Left lung (tissue), 10 donors: ENCODE results near the gene FGF18. TPM values are rescaled to one million over a fixed set of nuclear protein-coding genes. Genes with fewer than 3 reads are reported as not detected.

Experiments used
- ATAC-seq: fragments of 200-7000 bp; cut with Tn5 transposase; one replicate; pipeline ENCODE4 v1.9.1; 2020; ENCODE audit warnings: moderate library complexity
- DNase-seq, 4 donors: peaks; one replicate each; pipeline ENCODE4 v3.0.0-alpha.2; 2013 to 2020
- H3K27ac ChIP-seq, 2 donors: fragments of 200-600 bp; sonication (generic) in 1 of 2; one replicate each; pipeline versions ENCODE4 v1.5.0 to v1.8.0; 2020 to 2021
- H3K27me3 ChIP-seq, 2 donors: fragments of 200-600 bp; sonication (generic) in 1 of 2; one replicate each; pipeline versions ENCODE4 v1.5.0 to v1.8.0; 2020 to 2021
- H3K36me3 ChIP-seq, 2 donors: fragments of 200-600 bp; sonication (generic) in 1 of 2; one replicate each; pipeline versions ENCODE4 v1.5.0 to v1.8.0; 2020 to 2021
- H3K4me1 ChIP-seq, 2 donors: fragments of 200-600 bp; one replicate each; pipeline ENCODE4 v1.8.0; 2021
- H3K4me3 ChIP-seq, 2 donors: fragments of 200-600 bp; sonication (generic) in 1 of 2; one replicate each; pipeline versions ENCODE4 v1.5.0 to v1.8.0; 2020 to 2021; ENCODE audit warnings: mild to moderate bottlenecking in 1 of 2
- H3K9me3 ChIP-seq, 2 donors: fragments of 200-600 bp; sonication (generic) in 1 of 2; one replicate each; pipeline versions ENCODE4 v1.5.0 to v1.8.0; 2020 to 2021
- intact Hi-C, 2 donors: fragments of 100-400 bp; cut with DNase I; formaldehyde crosslinking; loops; one replicate each; pipeline versions ENCODE4 v1.11.2 to v1.14.2; 2022
- polyA plus RNA-seq, 6 donors: library from polyadenylated mRNA; unstranded; fragments of 120-200 nt; gene quantifications; one replicate each; pipeline ENCODE4 v1.2.1, GENCODE V29; 2013; ENCODE audit not compliant: insufficient read length in 6 of 6
- total RNA-seq, 2 donors: library from RNA; stranded (reverse); fragmentation: NEBNext Ultra II Directional; extraction: Animal tissue kit (Norgen Biotek cat#: 25700); gene quantifications; one replicate each; pipeline ENCODE4 v1.2.1, GENCODE V29; 2021
- TF ChIP-seq, protein P1 (sequence below), 2 donors: fragments of 200-600 bp; sonication (generic) in 1 of 2; IDR thresholded peaks; one replicate each; pipeline versions ENCODE4 v1.5.0 to v1.8.0; 2021; ENCODE audit warnings: antibody characterized with exemption in 2 of 2
- donor health status: DM: no; HTN: yes; CAD: no.
- donor health status: DM: no; HTN: no; CAD: no.

The FGF18 gene
- total and polyA plus RNA-seq, 8 donors, result 2.3 to 12.2 (median 5.9) TPM

DNA sequence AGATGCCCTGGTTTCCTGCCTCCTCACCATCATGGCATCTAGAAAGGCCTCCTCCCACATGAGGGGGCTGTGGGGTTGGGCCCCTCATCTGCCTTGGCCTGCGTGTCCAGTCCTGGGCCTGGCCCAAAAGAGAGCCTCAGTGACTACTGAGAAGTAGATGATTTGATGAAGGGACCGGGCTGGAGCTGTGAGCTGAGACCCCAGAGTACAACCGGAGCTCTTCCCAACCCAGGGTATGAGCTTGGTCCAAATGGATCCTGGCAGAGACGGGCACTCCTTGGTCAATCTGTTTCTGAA lies 62.9 kb downstream of the FGF18 start:
- Histone ChIP-seq H3K27ac (no peak overlapping the region), H3K27me3 (no peaks in the 10 kb centered on the region), H3K4me3 (no peak overlapping the region), H3K36me3 (no peaks in the 10 kb centered on the region), H3K4me1 (no peaks in the 10 kb centered on the region), H3K9me3 (no peaks in the 10 kb centered on the region)
- DNase-seq (no peak), ATAC-seq (no peak)
- TF ChIP-seq, protein P1, sequence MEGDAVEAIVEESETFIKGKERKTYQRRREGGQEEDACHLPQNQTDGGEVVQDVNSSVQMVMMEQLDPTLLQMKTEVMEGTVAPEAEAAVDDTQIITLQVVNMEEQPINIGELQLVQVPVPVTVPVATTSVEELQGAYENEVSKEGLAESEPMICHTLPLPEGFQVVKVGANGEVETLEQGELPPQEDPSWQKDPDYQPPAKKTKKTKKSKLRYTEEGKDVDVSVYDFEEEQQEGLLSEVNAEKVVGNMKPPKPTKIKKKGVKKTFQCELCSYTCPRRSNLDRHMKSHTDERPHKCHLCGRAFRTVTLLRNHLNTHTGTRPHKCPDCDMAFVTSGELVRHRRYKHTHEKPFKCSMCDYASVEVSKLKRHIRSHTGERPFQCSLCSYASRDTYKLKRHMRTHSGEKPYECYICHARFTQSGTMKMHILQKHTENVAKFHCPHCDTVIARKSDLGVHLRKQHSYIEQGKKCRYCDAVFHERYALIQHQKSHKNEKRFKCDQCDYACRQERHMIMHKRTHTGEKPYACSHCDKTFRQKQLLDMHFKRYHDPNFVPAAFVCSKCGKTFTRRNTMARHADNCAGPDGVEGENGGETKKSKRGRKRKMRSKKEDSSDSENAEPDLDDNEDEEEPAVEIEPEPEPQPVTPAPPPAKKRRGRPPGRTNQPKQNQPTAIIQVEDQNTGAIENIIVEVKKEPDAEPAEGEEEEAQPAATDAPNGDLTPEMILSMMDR (IDR thresholded peaks at IDR 0.05), result no peak
- intact Hi-C loops, result no loop called here

DNA sequence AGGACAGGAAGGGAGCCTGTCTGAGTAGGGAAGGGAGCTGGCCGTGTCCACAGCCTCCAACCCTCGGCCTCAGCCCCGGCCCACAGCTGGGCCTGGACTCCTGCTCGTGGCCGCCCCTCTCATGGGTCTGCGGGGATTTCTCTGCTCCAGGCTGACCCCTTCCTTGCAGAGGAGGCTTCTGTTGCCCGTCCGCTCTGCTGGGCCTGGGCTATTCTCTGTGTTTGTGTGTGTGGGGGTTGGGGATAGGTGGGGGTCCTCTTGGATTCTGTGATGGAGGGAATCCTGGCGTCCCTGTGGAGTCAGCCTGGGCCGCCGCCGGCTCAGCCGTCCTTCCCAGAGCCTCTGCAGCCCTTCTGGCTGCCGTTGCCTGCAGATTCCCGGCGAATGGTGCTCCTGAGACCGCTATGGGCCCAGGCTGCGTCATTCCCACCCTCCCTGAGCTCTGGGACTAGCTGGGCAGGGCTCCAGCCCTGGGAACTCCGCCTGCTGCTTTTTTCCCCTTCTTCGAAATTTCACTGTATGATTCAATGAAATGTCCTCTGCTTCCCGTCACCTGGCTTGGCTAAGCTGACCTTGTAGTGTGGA lies 64.2 kb downstream of the FGF18 start:
- intact Hi-C loops, result no loop called here
- TF ChIP-seq, protein P1 (IDR thresholded peaks at IDR 0.05), result no peak

DNA sequence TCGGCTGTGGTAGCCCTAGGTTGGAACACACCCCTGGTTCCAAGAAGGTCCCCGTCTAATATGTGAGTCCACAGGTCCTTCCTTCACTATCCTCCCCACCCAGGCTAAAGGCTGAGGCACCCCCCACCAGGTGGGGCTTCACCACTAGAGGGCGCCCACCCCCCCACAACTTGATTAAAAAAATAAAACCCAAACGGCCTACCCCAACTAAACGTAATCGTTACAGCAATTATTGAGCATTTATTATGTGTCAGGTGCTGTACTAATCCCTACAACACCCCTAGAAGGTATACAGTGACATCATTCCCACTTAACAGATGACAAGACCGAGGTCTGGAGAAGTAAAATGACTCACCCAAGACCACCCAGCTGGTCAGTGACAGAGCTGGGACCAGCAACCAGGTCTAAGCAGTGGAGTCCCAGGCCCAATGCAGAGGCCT lies 65.0 kb downstream of the FGF18 start:
- Histone ChIP-seq H3K27me3 (no peaks in the 10 kb centered on the region), H3K9me3 (no peaks in the 10 kb centered on the region), H3K4me1 (no peaks in the 10 kb centered on the region), H3K27ac (no peak overlapping the region), H3K4me3 (no peak overlapping the region), H3K36me3 (no peaks in the 10 kb centered on the region)
- no peak for DNase-seq
- intact Hi-C loops, result no loop called here
- TF ChIP-seq, protein P1 (IDR thresholded peaks at IDR 0.05), result peak; percentile 56 to 68
- peak; percentile 67 for ATAC-seq

More for the DNA sequence above, 64.2 kb downstream of the FGF18 start:
- H3K4me3 ChIP-seq, result no peak overlapping the region
- H3K4me1 ChIP-seq, result no peaks in the 10 kb centered on the region
- no peaks in the 10 kb centered on the region for H3K27me3 ChIP-seq
- DNase-seq, result peak in 3 of 4 donors; percentile 40 to 79 (median 52)
- H3K9me3 ChIP-seq, result no peaks in the 10 kb centered on the region
- peak overlapping the region in 1 of 2 donors; percentile 33 for H3K27ac ChIP-seq
- ATAC-seq, result peak; percentile 70
- H3K36me3 ChIP-seq, result no peaks in the 10 kb centered on the region

DNA sequence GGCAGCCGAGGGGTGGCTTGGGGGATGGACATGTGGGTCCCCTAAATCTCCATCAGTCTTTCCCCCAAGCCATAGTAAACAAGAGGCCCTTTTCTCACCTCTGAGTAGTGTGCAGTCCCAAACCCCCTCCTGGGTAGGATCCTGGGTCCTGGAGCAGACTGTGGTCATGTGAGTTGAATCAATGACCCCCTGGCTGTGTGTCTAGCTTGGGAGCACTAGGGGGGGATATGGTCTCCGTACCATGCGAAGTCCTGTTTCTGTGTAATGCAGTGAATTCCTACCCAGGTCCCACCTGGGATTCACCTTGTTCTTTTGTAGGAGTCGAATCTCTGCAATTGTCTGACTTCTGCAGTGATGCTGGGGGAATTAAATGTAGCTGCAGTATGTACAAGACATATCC lies 66.2 kb downstream of the FGF18 start:
- Histone ChIP-seq H3K4me3 (no peak overlapping the region), H3K9me3 (no peaks in the 10 kb centered on the region), H3K27me3 (no peaks in the 10 kb centered on the region), H3K4me1 (no peaks in the 10 kb centered on the region), H3K36me3 (no peaks in the 10 kb centered on the region), H3K27ac (no peak overlapping the region)
- intact Hi-C loops, result no loop called here
- TF ChIP-seq, protein P1 (IDR thresholded peaks at IDR 0.05), result no peak
- ATAC-seq (no peak), DNase-seq (no peak)

DNA sequence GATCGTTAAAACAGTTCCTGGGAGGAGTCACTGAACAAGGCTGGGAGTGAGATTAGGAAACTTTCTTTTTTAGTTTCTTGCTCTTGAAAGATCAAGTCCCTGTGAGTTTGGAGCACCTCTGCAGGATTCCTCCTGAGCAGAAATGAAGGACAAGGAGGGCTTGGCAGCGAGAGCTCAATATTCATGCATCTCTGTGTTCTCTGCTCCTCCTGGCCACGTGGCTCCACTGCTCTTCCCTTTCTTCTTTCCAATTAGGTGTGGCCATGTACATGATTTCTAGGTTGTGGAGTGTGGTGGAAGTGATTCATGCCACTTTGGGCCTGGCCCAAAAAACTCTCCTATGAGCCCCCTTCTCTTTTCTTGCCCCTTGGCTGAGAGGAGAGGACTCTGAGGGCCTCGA lies 67.2 kb downstream of the FGF18 start:
- TF ChIP-seq, protein P1 (IDR thresholded peaks at IDR 0.05), result no peak
- Histone ChIP-seq H3K9me3 (no peaks in the 10 kb centered on the region), H3K27ac (no peak overlapping the region), H3K4me1 (no peaks in the 10 kb centered on the region), H3K27me3 (no peaks in the 10 kb centered on the region), H3K36me3 (no peaks in the 10 kb centered on the region), H3K4me3 (no peak overlapping the region)
- intact Hi-C loops, result no loop called here
- DNase-seq (no peak), ATAC-seq (no peak)
